HG03280 (cell line): ENCODE results near the gene OR2T11.
"Not testable (repeated sequence)": the region's sequence is repeated elsewhere in the genome, so short reads cannot be mapped to it uniquely, and the experiment has no call there.

Experiments used
- ATAC-seq: cut with Tn5 transposase; IDR thresholded peaks from one replicate; pipeline ENCODE4 v1.9.1; 2021; ENCODE audit warnings: mild to moderate bottlenecking, moderate library complexity; ENCODE audit not compliant: unreplicated experiment

Gene OR2T11

DNA sequence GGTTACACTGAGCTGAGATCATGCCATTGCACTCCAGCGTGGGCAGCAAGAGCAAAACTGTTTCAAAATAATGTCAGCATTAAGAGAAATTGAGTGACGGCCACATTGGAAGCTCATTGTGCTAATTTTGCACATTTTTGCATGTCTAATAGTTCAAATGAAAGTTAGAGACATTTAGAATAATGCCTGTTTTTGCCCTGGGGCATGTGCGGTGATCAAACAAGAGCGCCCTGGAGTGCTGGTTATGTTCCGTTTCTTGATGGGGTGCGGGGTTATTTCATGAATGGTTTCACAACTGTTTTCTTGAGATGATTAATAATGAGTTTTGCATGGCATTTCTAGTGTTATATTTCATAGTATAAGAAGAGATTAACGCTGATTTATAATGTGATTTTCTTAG is 13.1 kb downstream of the OR2T11 start:
- ATAC-seq: no peak

DNA sequence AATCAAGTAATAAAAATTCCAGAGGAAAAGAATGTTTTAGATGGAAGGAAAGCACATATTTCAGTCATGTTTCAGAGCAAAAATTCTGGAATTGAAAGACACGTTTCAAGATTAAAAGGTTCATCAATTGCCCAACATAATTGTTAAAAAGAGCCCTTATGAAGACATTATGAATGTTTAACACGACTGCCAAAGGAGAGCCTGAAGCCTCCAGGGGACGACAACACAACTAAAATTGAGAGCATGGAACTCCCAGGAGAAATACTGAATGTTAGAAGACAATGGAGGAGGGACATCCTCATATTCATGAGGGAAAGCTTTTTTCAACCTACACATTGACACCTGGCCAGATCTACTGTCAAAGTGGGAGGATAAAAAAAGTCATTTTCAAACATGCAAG is 16.0 kb downstream of the OR2T11 start:
- no peak for ATAC-seq

DNA sequence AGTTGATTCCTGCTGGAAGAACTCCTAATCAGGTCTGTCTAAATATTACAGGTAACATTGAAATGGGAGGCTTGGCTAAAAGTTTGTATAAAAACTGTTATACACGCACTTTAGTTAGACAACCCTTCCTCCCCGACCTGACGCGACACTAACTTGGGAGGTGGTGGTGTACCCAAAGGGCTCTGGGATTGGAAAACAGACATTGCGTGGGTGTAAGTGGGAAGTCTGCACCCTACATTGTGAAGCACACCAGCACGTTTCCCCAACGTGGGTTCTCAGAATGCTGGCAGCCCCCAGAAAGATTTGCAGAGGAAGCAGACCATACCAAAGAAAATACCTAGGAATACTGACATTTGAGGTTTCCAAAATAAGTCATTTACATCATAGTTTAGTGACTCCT is 16.8 kb downstream of the OR2T11 start:
- no peak for ATAC-seq

DNA sequence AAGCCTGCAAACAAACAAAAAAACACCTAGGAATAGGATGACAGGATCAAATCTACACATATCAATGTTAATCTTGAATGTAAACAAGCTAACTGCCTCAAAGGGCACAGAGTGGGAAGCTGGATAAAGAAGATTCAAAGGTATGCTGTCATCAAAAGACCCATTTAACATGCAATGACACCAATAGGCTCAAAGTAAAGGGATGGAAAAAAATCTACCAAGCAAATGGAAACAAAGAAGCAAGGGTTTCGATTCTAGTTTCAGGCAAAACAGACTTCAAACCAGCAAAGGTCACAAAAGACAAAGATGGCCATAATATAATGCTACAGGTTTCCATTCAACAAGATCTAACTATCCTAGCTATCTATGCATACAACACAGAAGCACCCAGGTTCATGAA is 21.1 kb downstream of the OR2T11 start:
- ATAC-seq: peak; percentile 56

DNA sequence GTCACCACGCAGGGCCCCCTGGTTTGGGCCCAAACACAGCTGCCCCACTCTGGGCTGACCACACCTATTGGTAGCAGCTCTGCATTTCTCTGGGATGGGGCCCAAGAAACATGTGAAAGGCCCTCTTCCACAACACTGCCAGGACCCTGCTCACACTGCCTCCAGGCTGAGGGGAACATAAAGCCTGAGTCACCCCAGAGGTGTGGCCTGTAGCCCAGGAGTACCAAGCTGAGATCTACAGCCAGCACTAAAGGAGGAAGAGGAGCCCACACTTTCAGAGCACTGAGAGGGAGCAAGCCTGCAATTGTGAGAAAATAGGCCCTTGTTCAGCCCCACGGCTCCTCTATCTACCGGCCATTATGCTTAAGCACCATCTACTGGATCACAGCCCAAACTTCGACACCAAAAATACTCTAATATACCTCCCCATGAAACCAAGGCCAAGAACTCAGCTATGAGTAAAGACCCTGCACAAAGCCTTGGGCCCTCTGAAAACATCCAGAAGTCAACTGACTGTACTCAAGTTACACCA is 22.9 kb downstream of the OR2T11 start:
- ATAC-seq: no peak

DNA sequence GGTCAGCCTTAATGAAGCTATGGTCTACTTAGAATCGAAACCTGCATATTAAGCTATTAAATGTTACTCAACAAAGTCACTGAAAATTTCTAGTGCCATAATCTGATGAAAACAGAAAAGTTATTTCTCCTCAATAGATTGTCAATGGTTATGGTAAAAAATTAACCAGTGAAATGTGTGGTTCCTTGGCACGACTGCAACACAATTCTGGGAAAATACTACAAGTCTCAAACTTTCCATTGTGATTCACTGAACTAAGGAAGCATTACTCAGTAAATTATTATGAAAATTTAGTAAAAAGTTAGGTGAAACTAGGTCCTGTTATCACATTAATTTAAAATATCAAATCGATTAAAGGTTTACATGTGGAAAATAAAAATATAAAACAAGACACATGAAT is 24.6 kb downstream of the OR2T11 start:
- no peak for ATAC-seq

DNA sequence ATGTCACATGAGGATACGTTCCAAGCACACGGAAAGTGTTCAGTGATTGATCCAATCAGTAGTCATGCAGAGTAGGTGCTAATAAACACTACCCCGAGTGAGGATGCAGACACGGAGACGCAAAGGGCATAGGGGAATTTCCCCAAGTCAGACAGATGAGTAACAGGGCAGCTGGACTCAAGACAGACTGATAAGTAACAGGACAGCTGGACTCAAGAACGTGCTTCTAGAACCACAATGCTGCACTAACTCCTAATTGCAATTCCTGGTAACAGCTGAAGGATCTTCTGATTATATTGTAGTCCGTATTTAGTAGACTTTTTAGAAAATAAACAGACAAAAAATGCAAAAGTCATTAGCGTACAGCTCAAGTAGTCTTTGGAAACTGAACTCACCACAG is 35.5 kb downstream of the OR2T11 start:
- no peak for ATAC-seq

DNA sequence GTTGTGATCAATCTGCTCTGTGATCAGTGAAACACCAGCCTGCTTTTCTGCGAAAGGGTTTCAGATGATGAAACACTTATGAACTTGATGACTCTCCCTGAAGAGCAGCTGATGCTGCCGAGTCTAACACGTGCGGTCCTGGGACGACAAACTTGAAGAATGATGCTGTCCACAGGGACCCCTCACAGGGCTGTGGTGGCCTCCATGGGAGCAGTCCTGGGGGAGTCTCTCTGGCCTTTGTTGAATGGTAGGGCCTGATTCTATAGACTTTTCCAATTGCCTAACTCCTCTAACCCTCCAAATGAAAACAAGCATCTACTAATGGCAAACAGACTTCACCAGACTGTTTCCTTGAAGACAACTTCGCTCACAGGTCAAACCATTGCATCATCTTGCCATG is 37.3 kb downstream of the OR2T11 start, which contains the start of gene OR2T10:
TSS of gene OR2T10 (minus strand) at position 112 of the 400 bp plus-strand sequence. CDS start 3,932 bp downstream, outside the sequence.
- ATAC-seq: no peak

DNA sequence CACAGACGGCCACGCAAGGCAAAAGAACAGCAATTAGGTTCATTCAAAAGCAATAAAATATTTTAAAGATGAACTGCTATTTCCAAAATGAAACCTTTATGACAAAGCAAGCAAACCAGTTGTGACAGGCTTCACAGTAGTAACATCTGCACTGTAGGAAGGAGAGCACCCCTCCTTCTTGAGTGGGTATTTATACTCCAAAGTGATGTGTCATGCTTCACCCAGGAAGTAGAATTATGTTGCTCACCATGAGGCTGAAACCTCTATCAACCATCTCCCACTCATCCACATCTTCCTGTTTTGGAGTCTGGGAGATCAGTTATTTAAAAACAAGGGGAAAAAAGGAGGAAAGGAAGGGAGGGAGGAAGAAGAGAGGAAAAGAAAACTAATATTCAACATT is 38.3 kb downstream of the OR2T11 start:
- ATAC-seq: no peak

DNA sequence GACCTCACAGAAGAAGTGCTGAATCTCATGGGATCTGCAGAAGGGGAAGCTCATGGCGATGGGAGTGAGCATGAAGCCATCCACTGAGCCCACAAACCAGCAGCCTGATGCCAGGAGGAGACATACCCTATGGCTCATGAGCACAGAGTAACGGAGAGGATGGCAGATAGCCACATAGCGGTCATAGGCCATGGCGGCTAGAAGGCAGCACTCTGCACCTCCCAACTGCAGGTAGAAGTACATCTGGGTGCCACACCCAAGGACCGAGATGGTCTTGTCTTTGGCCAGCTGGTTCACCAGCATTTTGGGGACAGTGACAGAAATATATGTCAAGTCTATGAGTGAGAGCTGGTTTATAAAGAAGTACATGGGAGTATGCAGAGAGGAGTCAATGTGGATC is 41.7 kb downstream of the OR2T11 start:
- no peak for ATAC-seq

DNA sequence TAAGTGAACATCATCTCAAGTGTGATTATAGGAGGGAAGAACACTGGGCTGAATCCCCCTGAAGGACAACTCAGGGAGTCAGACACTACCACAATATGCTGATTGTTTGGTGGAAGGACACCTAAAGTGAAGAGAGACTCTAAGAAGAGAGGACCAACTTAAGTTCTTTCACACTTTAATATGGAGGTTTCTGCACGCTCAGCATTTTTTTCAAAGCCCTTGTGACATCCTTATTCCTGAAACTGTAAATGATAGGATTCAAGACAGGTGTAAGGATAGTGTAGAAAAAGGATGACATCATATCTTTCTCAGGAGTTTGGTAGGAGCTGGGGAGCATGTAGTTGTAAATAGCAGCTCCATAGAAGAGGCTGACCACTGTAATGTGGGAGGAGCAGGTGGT is 42.2 kb downstream of the OR2T11 start:
- ATAC-seq: no peak

DNA sequence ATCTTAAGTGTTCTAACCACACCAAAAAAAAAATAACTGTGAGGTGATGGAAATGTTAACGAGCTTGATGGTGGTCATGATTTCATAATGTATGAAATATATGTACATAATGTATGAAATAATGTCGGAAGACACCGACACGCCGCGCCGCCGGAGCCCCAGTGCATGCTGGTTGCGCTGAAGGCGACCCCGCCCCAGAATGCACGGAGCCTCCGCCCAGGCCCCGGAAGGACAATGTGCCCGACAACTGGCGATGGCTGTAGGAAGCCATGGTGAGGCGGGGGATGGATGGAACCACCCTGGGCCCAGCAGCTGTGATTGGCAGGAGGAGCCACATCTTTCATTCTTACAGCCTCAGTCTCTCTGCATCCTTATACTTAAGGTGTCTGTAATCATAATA is 44.8 kb downstream of the OR2T11 start:
- ATAC-seq: no peak

DNA sequence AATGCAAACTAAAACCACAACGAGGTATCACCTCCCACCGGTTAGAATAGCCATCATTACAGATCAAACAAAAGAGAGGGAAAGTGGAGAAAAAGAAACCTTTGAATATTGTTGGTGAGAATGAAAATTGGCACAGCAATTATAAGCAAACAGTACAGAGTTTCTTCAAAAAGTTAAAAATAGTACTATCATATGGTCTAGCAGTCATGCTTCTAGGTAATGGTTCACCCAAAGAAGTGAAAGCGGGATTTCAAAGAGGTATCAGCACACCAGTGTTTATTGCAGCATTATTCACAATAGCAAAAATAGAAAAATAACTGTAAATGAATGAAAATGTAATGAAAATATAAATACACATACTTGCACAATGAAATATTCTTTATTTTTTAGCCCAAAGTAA is 45.6 kb downstream of the OR2T11 start:
- no peak for ATAC-seq

DNA sequence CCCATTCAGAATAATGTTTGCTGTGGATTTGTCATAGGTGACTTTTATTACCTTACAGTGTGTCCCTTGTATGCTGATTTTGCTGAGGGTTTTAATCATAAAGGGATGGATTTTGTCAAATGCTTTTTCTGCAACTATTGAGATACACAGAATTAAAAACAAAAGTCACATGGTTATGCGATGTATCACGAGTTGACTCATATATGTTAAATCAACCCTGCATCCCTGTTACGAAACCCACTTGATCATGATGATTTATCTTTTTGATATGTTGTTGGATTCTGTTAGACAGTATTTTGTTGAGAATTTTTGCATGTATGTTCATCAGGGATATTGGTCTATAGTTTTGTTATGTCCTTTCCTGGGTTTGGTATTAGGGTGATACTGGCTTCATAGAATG is 49.6 kb downstream of the OR2T11 start:
- ATAC-seq: no peak

DNA sequence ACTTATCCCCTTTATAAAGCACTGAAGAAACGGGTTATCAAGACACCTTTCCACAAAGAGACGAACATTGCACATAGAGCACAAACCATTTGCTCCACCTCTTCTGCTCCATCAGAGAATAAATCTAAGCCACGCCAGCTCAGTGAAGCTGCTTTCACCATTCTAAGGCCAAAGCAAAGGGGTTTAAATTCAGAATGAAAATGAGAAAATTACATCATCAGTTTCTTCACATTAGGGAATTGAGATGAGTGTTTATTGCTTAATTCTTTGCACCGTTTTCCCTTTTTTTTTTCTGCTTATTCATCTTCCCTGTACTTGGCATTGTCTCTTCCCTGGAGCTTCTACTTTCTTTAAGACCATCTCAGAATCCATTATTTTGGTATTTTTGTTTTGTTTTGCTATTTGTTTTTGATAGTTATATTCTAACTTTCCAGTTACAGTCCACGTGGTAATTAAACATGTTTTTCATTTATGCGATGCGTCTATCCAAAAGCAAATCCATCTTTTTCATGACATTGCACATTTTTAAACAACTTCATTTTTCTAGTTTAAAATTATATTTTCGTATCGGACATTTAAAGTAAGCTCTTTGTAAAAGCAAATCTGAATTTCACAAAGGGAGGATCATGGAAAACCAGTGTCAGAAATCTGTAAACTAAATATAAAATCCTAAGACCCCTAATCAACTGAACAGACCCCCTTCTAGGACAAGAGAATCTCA is 58.5 kb downstream of the OR2T11 start:
- ATAC-seq: no peak

DNA sequence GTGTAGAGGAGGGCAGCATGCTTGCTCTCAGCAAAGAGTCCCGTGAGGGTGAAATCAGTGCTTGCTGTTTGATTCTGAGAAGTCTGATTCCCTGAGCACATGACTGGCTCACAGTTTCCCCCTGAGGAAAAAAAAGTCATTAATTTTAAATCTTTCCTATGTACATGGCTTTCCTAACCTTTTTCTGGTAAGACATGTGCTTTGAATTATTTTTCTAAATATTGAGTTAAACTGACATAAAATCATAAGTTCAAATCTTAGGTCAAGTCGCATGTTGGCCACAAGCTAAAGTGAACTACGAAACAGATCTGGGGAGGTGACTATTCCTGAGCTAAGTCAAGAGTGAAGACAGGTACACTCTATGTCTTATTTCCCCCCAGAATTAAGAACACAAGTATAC is 60.2 kb downstream of the OR2T11 start, which contains the start of gene OR2T34:
TSS of gene OR2T34 (minus strand) at position 101 of the 400 bp plus-strand sequence. CDS start at position 101, 0 bp downstream.
- ATAC-seq: not testable (repeated sequence)

DNA sequence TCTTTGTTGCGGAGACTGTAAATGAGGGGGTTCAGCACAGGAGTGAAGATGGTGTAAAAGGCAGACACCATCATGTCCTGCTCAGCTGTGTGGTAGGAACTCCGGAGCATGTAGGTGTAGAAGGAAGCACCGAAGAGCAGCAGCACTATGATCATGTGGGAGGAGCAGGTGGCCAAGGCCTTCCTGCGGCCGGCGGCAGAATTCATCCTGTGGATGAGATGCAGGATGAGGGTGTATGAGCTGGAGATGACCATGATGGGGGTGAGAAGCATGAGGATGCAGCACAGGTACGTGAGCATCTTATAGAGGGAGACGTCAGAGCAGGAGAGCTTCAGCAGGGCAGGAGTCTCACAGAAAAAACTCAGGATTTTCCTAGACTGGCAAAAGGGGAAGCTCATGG is 61.0 kb downstream of the OR2T11 start:
- not testable (repeated sequence) for ATAC-seq
